ENCODE measurements around the gene SIX3. TPM values are rescaled to one million over a fixed set of nuclear protein-coding genes. Genes with fewer than 3 reads are reported as not detected.

Gene SIX3
- not detected for total RNA-seq (ENCODE audit: insufficient read depth, low replicate concordance)

DNA sequence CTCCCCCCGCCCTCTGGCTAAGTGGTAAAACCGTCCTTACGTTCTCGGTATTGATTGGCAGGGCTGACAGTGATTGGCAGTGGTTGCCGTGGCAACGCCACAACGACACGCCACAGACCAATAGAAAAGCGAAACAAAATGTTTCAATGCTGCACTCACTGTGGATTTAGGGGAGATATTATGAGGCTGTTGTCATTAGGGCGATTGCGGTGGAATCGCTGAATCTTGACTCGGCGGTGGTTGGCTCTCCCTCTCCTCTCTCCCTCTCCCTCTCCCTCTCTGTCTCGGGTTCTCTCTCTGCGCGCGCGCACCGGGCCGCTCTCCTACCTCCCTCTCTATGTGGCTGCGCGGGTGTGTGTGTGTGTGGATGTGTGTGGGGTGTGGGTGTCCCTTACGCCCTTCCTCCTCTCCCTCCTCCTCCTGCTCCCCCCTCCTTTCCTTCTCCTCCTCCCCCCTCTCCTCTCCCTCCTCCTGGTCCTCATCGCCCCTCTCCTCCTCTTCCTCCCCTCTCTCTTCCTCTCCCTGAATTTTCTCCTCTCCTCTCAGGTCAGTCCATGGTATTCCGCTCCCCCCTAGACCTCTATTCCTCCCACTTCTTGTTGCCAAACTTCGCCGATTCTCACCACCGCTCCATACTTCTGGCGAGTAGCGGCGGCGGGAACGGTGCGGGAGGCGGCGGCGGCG lies at the start of gene SIX3:
Gene SIX3, plus strand, starts transcription at position 152 of the 684 bp plus-strand sequence. Its CDS starts 403 bp downstream, at position 555.
- no peak for DNase-seq (ENCODE audit: low spot score)

DNA sequence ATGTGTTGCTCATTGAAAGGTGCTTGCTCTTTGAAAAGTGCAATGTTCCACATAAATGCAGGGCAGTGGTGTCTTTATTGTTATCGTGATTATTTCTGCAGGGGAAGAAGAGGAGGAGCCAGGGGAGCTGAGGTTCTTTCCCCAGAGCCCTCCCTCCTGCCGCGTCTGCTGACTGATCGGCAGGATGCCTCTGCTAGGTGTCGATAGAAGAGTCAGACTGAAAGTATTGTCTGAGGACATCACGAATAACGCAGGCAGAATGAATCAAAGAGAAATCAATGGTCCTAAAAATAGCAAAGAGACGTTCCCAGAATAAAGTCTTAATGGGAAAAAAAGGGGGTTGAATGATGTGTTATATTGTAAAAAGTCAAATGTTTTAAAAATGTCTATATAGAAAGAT lies 47.4 kb upstream of the SIX3 start:
- DNase-seq (ENCODE audit: low spot score) = no peak

DNA sequence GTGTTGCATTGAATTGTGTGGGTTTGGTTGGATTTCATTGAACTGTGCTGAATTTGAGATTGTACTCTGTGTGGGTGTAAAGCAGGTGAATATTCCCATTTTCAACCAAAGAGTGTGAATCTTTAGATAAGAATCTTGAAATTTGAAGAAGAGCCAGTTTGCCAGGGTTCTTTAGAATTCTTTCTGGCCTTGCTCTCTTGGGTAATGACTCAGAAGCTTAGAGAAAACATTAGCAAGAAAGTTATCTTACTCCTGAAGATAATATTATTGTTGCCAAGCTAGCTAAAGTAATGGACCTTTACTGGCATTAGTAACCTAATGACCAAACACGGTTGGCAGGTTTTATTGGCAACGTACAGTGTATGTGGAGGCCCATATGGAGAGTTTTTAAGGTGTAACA lies 46.4 kb upstream of the SIX3 start:
- DNase-seq (ENCODE audit: low spot score) = no peak

DNA sequence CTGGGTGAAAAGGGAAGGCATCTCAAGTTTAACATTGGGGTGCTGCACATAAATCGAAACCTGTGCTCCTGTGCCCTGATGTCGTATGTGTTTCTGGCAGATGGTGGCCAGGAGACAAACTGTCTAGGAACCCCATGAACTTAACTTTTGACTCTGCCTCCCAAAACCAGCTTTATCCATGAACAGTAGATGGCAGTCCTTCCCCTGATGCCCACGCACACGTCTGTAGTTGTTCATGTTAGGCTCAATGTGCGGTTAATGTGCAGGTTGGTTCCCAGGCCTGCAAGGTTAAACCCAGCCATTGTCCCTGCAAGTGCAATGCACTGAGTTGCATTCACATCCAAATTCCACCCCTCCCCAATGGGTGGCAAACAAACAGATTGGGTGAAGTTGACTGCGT lies 44.1 kb upstream of the SIX3 start:
- DNase-seq (ENCODE audit: low spot score) = no peak

DNA sequence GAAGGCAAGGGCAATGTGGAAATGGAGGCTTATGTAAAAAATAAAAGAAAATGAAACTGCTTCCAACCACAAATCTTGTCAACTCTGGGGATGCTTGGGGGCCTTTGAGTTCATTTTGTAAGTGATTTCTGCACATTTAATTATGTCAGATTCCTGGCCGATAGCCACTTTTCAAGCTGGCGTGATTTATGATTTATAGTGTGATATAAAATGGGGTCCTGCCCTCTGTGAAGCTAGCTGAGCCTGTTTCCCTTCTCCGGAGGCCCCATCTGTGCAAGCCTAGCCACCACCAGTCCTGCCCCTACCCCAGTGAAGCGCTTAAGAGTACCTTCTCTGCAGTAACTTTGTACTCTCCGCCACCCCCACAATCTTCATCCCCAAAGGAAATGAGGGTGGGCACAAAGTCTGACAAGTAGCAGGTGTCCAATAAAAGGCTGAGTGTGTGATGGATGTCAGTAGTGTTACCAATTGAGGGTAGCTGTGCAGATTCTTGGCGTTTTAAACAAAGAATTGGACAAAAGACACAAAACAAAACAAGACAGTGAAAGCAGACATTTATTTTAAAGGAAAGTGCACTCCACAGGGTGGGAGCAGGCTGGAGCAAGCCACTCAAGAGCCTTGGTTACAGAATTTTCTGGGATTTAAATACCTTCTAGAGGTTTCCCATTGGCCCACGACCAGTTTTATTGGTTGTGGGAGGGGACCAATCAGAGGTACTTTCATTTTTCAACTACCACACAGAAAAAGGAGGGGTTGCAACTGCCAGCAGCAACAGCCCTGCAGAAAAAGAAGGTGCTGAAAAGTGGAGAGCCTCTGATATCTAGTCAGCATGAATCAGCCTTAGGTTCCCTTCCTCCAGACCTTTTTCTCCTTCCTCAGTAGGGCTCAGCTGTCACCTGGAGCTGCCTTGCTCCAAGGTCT lies 39.0 kb upstream of the SIX3 start:
- no peak for DNase-seq (ENCODE audit: low spot score)

DNA sequence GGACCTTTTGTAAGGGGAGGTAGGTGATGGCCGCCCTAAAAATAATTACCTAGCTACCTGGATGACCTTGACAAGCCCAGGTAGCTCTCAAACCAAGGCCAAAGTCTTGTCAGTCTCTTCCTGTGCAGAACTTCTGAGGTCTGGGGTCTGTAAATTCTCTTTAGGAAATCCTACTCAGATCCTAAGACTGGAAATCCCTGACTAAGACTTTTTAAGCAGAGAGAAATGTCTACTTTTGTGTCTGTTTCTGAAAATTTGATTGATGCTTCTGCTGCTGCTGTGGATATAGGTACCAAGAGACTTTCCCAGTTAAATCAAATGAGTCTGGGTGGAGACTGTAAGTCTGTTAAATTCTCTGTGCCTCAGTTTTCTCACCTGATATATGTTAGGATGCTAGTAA lies 36.9 kb upstream of the SIX3 start:
- no peak for DNase-seq (ENCODE audit: low spot score)

DNA sequence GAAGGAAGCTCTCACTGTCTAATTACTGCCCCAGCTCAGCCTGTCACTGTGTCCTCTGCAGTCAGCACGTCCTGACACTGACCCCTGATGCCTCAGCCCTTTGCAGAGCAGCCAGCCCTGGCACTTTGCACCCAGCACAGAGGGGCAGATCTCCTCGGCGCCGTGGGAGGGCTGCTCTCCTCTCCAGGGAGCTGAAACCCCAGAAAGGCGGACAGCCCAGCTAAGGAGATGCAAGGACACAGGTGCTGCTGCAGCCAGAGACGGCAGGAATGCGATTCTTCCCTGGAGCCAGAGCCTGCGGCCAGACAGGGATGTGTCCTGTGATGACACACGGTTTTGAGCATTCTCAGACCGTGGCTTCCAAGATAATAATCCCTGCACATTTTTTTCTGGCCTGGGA lies 34.5 kb upstream of the SIX3 start:
- no peak for DNase-seq (ENCODE audit: low spot score)

DNA sequence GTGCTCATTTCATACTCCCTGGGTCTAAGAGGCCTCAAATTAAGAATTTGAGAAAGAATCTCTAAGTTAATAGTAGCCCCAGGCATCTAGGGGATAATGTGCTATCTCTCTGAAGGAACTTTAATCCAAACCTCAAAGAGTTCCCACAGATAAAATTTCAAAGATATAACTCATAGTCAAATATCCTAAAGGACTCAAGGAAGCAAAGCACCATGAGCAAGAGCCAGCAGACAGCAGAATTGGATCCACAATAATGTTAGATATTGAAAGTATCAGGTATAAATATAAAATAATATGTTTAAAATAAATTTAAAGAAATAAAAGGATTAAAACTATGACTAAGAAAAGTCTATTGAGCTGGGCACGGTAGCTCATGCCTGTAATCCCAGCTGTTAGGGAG lies 31.7 kb upstream of the SIX3 start:
- no peak for DNase-seq (ENCODE audit: low spot score)

DNA sequence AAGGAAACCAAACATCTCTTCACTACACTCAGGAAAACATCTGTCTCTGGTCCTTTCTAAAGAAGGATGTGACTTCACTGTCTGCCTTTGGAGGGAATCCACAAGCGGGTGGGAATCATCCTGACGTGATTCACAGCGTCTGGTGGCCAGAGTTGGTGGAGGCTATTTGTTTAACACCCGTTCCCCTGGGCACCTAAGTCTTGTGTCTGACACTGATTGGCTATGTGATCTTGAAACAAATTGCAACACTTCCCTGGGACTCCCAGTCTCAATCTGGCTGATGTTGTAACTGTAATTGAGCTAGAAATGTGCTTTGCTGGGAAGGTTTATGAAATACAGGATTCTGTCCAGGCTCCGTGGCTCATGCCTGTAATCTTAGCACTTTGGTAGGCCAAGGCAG lies 28.8 kb upstream of the SIX3 start:
- no peak for DNase-seq (ENCODE audit: low spot score)

DNA sequence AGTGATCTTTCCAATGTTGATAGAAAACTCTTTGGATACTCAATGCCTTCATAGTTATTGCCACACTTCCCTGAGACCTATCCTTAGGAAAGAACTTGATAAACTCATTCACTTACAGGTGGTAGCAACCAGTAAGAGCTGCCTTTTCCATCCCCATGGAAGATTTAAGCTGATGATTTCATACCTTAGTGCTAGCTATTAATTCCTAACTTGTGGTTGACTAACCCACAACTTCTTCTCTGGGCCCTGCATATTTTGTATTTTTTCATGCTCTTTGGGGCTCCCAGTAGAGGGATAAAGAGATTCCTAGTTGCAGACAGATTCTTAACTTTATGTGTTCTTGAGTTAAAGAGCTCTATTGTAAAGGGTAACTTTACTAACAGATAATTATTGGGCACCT lies 25.2 kb upstream of the SIX3 start:
- DNase-seq (ENCODE audit: low spot score) = no peak

DNA sequence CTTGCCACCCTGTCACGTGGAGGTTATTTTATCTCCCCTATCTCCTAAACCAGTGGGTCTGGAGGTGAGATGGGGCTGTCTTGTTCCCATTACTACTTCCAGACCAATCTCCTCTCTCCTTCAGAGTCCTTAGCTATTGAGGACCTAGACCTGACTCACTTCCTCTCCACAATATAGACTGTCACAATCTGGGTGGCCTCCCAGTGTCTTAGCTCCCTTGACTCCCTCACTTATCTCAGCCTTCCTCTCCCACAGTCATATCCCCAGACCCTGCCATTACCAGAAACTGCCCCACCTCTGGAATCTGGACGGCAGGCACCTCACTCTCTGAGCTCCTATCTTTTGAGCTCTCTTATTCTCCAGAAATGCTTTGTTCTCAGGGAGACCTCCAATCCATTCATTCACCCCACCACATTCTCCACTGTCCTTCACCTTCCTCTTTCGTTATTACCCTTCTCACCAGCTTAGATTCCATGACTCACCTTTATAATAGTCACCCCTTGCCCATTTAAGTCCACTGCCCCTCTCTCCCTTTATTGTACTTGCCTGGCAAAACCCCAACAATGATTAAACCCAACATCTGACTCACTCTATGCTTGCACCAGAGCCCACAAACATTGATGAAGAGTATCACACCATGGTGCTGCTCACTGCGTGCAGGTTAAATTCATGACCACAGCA lies 23.3 kb upstream of the SIX3 start:
- no peak for DNase-seq (ENCODE audit: low spot score)

DNA sequence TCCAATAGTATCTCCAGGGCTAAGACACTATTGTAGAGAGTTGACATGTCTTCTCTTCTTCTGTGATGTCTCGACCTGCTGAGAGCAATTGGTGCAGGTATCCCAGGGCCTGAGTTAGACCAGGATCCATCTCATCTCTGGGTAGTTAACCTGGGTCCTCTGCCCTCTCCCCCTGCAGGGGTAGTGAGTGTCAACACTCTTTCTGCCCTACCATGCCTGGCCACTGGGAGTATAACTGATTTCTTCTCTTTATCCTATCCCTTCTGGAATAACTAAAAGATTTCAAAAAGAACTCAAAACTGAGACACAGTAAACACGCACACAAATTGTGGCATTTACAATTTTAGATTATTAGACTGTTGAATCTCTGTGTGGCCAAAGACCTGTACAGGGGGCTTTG lies 20.8 kb upstream of the SIX3 start:
- DNase-seq (ENCODE audit: low spot score) = no peak

DNA sequence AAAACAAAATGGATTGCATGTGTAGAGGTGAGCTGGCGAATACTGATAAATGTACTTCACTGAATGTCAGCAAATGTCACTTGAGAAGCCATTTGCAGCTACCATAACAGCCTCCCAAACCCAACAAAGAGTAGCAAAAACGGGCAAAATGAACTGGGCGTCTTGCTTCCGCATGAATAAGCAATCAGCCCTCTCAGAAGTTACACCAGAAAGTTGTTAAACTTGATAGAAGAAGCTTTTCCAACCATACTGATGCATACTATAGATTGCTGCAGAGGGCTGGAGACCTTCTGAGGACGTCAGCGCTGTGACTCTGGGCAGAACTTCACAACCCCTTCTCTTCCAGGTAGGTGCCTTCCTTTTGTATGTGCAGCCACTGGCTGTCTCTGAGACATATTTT lies 18.7 kb upstream of the SIX3 start:
- no peak for DNase-seq (ENCODE audit: low spot score)

DNA sequence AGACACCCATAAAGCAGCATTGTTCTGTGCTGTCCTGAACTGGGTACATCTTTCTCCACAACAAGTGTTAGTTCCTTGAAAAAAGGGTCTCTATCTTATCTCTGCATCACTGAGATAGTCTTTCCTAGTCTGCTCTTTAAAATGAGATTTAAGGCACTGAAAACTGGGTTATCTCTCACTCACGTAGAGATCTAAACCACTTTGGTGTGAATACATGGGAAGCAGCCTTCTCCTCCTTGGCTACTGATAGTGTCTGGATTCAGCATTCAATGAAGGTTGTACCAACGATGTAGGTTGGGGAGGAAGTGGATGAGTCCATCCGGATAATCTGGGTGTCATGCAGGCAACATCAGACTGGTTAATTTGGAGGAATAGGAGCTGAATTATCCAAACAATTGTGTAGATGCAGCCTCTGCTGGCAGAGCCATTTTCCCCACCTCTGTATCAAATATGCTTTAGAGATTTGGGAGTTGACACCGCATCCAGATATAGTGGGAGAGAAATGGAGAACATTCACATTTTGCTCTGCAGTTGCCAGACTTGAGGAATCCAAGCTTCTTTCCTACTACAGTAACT lies 15.9 kb upstream of the SIX3 start:
- DNase-seq (ENCODE audit: low spot score) = no peak

DNA sequence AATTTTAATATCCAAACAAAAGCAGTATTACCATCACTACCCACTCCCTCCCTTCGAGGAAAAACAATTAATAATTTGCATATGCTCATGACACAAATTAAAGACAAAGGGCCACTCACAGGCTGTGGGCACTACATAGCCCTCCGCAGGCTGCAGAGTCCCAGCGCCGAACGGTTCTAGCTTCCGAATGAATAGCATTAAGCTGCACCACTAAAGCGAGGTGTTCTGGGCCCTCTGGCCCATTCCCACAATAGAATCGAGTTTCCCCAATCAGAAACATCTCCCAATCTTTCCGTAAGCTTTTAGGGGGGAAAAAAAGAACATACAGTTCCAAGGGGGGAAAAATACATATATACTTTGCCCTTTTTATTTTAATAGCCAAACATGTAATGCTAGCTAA lies 14.5 kb upstream of the SIX3 start:
- DNase-seq (ENCODE audit: low spot score) = no peak

DNA sequence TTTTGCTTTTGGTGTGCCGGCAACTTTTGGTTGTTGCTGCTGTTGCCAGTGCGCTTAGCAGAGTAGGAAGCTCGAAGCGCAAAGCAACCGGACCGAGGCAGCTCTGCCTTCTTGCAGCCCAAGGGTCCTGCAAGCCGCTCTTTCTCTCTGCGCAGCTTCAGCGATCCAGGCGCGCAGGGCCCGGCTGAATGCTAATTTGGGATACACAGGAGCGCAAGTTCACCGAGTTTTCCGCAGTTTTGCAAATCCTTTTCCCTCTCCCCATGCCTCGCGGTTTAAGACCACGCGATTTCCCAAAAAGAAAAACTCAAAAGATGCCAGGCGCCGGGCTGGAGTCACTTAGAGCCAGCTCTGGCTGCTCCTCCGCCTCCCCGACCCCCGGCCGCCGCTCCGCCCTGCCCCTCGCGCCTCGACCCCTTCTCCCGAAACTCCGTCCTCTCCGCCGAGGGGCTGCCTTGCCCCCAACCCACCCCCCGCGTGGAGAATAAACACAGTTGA lies 13.5 kb upstream of the SIX3 start:
- no peak for DNase-seq (ENCODE audit: low spot score)

DNA sequence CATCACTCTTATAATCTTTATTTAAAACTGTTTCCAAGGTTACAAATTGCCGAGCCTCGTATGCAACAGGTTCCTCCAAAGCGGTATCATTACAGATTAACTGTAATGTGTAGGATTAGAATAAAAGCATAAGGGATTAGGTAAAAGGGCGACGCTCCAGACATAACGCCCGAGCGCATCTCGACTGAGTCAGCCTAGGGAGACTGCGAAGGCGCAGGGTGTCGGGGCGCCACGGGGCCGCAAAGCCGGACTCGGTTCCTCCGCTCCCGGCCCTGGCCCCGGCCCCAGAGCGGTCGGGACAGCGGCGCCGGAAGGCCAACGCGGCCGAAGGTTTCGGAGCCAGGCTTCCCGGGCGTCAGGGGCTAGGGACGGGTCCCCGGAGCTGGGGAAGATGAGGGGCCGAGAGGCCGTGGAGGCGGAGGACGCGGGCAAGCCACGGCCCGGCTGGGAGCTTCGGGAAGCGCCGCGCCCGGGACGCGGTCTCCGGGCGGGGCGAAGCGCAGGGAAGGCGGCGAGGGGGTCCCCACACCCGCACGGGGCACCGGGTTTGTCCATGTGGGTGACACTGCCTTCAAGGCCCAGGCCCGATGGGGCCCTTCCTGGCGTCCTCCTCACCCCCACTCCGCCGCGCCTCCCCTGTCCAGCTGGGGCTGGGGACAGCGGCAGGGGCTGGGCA lies 12.9 kb upstream of the SIX3 start:
- no peak for DNase-seq (ENCODE audit: low spot score)

DNA sequence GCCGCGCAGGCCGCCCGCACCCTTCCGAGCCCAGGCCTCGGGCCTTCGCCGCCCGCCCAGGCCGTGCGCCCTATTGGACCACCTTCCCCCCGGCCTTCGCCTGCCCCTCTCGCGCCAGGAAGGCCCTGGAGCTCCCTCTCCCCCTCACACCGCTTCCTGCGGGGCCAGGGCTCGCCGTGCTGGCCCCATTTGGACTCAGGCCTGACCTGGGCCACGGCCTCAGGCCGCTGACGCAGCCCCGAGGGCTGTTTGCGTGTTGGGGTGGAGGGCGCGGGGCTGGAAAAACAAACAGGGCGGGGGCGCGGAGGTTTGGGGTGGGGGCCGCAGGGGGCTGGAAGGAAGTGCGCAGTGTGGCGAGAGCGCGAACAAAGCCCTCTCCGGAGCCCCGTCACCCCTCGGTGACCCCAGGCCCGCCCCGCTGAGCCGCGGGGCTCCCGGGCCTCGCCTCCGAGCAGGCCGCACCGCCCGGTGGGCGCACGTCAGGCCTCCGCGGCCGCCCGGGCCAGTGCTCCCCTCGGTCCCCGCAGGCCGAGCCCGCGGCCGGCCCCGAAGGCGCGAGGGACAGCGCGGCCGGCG lies 12.3 kb upstream of the SIX3 start:
- no peak for DNase-seq (ENCODE audit: low spot score)

DNA sequence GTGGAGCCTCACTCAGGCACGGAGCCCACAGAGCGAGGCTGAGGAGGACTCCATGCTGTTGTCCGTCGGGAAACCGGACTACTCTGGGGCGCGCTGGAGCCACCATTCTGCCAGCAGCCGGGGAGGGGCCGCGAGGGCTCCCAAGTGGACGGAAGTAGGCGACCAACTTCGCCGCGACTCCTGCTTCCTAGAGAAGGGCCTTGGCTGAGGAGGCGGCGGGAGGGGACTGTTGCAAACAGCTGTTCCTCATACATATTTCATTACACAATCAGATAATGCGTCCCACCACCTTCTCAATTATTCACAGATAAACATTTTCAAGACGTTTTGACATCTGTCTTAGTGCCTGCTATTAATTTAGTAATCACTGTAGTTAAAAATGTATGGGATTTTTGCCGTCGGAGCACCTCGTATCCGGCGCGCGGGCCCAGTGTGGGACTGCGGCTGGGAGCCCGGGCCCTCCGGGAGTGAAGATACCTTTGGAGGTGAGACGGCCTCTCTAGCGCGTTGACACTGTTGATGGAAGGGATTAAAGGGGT lies 11.7 kb upstream of the SIX3 start:
- DNase-seq (ENCODE audit: low spot score) = no peak

DNA sequence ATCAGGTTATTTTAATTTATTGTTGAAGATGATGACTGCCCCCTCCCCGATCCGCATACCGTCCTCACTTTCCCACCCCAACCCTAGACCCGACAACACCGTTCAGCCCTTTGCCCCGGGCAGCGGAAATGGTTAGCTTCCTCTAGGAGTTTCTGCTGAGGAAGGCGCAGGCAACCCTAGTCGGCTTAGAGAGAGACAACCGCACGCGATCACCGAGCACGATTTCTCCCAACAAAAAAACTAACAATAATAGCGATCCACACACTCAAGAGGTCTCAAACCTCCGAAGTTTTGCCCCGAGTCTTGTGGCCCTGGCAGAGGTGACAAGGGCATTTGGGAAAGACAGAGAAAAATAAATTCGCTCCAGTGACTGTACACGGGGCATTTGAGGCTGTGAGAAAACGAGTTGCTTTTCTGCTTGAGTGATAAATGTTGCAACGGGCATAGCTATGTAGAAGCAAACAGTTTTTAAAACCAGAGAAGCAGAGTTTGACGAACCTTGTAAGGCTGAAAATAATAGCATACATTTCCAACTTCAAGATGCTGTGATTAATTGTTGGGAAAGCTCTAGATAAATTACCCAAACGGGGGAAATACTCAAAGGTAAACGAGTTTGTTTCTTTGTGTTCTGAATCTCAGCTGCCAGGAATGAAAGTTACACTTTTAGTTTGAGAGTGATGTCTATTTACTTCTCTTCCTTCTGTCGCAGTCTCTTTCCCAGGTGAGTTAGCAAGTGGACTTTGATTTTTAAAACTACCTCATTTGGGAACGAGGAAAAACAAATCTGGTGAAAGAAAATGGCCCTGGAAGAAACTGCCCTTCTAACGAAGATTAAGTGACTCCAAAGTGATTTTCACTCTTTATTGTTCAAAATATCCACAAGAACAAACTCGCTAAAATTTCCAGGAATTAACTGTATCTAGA lies 11.0 kb upstream of the SIX3 start:
- DNase-seq (ENCODE audit: low spot score) = peak; percentile 13

Data from umbilical cord (tissue), 2 donors.